ENCODE results near the gene POLN.
A peak's percentile ranks its signal among the peaks of the same experiment; 100 is the strongest.

POLN gene

DNA sequence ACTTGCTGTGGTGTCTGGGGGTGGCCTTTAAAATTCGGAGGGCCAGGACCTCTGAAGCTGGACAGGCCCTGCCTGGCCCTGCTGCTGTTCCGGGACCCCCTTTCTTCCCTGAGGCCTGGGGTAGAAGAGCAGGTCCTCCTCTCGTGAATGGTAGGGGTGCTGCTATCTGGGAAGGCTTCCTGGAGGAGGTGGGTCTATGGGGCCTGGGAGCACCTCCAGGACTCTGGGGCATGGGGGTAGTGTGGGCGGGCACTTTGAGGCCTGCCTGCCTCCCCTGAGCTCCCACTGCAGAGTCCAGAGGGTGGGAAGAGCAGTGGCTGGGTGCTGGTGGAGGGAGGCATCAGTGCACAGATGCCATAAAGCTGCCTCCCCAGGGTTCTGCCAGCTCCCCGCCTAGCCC lies 24.9 kb upstream of the POLN start:
- TF ChIP-seq, protein P1, sequence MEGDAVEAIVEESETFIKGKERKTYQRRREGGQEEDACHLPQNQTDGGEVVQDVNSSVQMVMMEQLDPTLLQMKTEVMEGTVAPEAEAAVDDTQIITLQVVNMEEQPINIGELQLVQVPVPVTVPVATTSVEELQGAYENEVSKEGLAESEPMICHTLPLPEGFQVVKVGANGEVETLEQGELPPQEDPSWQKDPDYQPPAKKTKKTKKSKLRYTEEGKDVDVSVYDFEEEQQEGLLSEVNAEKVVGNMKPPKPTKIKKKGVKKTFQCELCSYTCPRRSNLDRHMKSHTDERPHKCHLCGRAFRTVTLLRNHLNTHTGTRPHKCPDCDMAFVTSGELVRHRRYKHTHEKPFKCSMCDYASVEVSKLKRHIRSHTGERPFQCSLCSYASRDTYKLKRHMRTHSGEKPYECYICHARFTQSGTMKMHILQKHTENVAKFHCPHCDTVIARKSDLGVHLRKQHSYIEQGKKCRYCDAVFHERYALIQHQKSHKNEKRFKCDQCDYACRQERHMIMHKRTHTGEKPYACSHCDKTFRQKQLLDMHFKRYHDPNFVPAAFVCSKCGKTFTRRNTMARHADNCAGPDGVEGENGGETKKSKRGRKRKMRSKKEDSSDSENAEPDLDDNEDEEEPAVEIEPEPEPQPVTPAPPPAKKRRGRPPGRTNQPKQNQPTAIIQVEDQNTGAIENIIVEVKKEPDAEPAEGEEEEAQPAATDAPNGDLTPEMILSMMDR (IDR thresholded peaks at IDR 0.05): no peak
- H3K4me3 ChIP-seq: no peak overlapping the region
- no peak for DNase-seq (ENCODE audit: low spot score)
- no peak overlapping the region for H3K27ac ChIP-seq

DNA sequence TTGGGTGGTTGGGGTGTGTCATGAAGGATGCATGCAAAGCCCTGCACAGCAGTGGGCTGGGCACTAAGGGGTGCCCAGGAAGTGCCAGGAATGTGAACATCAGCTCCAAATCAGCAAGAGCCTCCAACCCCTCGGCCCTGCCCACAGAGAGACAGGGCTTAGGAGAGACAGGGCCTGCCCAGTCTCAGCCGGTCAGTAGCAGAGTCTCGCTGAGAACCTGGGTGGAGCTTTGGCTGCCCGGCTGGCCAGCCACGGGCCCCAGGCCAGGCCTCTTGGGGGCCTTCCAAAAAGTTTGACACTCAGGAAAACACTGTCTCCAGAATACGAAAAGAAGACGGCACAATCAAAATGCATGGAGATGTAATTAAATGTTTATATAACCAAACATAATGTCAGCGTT lies 24.3 kb upstream of the POLN start:
- DNase-seq (ENCODE audit: low spot score): no peak
- peak overlapping the region; percentile 11 to 85 for H3K27ac ChIP-seq
- TF ChIP-seq, protein P1 (IDR thresholded peaks at IDR 0.05): no peak
- no peak overlapping the region for H3K4me3 ChIP-seq

DNA sequence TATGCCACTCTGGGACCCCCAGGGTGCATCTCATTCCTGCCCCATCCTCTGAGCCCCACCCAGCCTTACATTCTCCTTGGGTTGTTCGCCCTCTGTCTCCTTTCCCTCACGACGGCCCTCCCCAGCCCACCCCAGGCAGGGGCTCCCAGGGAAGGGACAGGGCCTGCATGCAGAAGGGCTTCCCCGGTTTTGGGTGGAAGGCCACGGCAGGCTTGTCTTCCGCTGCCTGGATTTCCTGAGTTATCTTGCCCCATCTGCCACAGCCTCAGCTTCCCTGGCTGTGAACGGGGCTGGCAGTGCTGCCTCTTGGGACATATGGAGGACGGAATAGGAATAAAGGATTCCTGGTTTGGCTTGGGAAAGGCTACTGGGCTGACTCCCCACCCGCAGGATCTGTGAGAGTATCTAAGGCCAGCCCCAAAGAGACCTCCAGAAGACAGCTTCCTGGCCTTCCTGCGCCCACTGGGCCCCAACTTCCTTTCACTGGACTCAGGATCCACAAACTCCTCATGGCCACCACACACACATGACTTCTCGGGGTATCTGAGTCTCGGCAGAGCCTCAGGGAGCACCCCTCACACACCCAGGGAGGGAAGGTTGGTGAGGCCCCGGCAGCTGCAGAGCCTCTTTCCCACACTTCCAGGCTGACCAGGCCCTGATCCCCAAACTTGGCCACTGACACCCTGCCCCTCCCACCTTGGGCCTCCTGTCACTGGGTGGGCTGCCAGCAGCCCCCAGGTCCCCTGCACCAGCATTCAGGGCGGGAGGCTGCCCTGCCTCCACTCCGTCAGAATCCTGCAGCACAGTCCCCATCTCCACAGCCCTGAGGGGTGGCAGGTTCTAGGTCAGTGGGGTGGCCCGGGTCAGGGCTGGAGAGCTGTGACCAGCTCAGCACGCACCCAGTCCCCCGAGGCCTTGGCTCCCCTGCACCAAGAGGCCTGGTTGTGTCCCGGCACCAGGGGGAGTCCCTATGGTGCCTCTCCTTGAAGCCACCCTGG lies 23.5 kb upstream of the POLN start:
- no peak for DNase-seq (ENCODE audit: low spot score)
- no peak overlapping the region for H3K4me3 ChIP-seq
- TF ChIP-seq, protein P1 (IDR thresholded peaks at IDR 0.05): no peak
- H3K27ac ChIP-seq: peak overlapping the region; percentile 11 to 85

DNA sequence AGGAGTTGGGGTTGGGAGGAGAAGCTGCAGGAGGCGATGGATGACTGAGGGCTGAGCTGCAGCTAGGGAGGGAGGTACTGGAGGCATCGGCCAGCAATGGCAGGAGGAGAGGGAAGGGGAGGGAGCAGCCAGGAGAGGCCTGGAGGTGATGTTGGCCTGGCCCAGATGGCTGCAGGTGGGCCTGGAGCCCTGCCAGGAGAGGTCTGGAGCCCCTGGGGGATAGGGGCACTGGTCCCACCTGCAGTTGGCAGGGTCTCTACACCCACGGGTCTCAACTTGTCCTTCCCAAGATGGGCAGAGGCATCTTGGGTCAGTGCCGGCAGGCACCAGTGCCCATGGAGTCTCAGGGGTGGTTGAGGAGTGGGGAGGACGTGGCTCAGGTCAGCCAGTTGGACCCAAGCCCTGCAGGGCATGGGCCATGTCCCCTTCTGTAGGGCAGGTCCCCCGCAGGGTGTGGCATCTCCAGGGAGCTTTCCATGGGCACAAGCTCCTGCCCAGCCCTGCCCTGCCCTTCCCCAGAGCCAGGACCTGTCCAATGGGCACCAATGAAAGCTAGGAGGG lies 22.6 kb upstream of the POLN start:
- Histone ChIP-seq H3K27ac (no peak overlapping the region), H3K4me3 (no peak overlapping the region)
- DNase-seq (ENCODE audit: low spot score): no peak
- TF ChIP-seq, protein P1 (IDR thresholded peaks at IDR 0.05): no peak

DNA sequence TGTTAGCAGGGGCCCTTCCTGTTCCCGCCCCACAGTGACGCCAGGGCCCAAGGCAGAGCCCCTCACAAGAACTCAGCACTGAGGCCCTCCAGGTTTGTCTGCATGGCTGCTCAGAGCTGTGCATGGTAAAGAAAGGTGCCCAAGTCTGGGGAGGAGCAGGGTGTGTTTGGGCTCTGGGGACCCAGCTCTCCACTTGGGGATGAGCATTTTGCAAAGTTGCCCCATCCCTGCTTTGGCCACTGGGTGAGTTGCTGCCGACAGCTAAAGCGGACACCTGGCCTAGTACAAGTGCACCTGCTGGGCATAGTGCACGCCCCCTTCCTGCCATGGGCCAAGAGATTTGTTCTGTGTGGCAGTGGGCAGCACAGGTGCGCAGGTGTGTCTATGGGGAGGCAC lies 22.0 kb upstream of the POLN start:
- no peak for DNase-seq (ENCODE audit: low spot score)
- Histone ChIP-seq H3K27ac (no peak overlapping the region), H3K4me3 (no peak overlapping the region)
- TF ChIP-seq, protein P1 (IDR thresholded peaks at IDR 0.05): no peak

DNA sequence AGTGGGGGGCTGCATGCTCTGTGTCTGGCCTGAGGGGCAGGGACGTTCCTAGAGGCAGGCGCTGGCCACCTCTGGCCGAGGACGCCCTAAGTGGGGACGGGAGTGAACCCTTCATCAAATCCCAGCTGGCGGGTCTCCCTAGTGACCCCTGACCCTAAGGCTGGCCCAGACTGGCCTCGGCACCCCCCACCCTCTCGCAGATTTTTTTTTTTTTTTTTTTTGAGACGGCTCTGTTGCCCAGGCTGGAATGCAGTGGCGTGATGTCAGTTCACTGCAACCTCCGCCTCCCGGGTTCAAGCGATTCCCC lies 21.0 kb upstream of the POLN start:
- Histone ChIP-seq H3K4me3 (peak overlapping the region; percentile 75), H3K27ac (peak overlapping the region; percentile 94)
- no peak for DNase-seq (ENCODE audit: low spot score)
- TF ChIP-seq, protein P1 (IDR thresholded peaks at IDR 0.05): no peak
